MCF 10A (cell line): Measurements from ENCODE around the gene SLC39A10. TPM values are rescaled to one million over a fixed set of nuclear protein-coding genes. Genes with fewer than 3 reads are reported as not detected.

Source experiments
- BruUV-seq: library from RNA; stranded (reverse); fragments of 400-500 nt; replicated peaks from 2 replicates; lab custom pipeline; 2021; lab: Mats Ljungman, UMichigan
- CTCF ChIA-PET: fragments of 300-600 bp; sonication (Branson Sonifier 250); formaldehyde crosslinking; extraction: SDS; loops from one replicate; lab custom pipeline; 2021; ENCODE audit warnings: antibody characterized with exemption, inconsistent platforms; lab: Yijun Ruan, JAX
- POLR2A ChIA-PET: fragments of 300-600, 350-650 bp; sonication (Branson Sonifier 250); formaldehyde crosslinking; extraction: SDS; loops from one replicate; lab custom pipeline; 2020; ENCODE audit warnings: antibody characterized with exemption, inconsistent platforms; lab: Yijun Ruan, JAX
- DNase-seq: peaks from one replicate; pipeline ENCODE4 v3.0.0-alpha.2; 2018; ENCODE audit not compliant: unreplicated experiment
- H3K27ac Mint-ChIP-seq: one replicate; pipeline ENCODE4 v1.8.0; 2022; ENCODE audit warnings: mild to moderate bottlenecking, low read depth, mixed read lengths; ENCODE audit not compliant: unreplicated experiment
- H3K27me3 Mint-ChIP-seq: one replicate; pipeline ENCODE4 v1.8.0; 2022; ENCODE audit warnings: mixed read lengths; ENCODE audit not compliant: insufficient read depth, unreplicated experiment
- H3K36me3 Mint-ChIP-seq: one replicate; pipeline ENCODE4 v1.8.0; 2022; ENCODE audit warnings: mild to moderate bottlenecking, moderate library complexity, mixed read lengths; ENCODE audit not compliant: insufficient read depth, unreplicated experiment
- H3K4me1 Mint-ChIP-seq: one replicate; pipeline ENCODE4 v1.8.0; 2022; ENCODE audit warnings: mixed read lengths; ENCODE audit not compliant: insufficient read depth, unreplicated experiment
- H3K4me3 Mint-ChIP-seq: one replicate; pipeline ENCODE4 v1.8.0; 2022; ENCODE audit warnings: mild to moderate bottlenecking, moderate library complexity, mixed read lengths; ENCODE audit not compliant: unreplicated experiment
- H3K9me3 Mint-ChIP-seq: one replicate; pipeline ENCODE4 v1.8.0; 2022; ENCODE audit warnings: mixed read lengths; ENCODE audit not compliant: unreplicated experiment
- CTCF ChIP-seq: fragments of 200-600 bp; IDR thresholded peaks from one replicate; pipeline ENCODE4 v1.8.0; 2022; ENCODE audit warnings: antibody characterized with exemption, mild to moderate bottlenecking; ENCODE audit not compliant: unreplicated experiment
- intact Hi-C: fragments of 100-400 bp; cut with micrococcal nuclease; formaldehyde crosslinking; loops from 2 replicates; pipeline ENCODE4 v1.14.1; 2022
- total RNA-seq: library from RNA; stranded (reverse); gene quantifications from 2 replicates; pipeline ENCODE4 v1.2.3, GENCODE V29; 2022

The SLC39A10 gene
- total RNA-seq, 1 experiment from 2014 or later: 59.8 TPM

DNA sequence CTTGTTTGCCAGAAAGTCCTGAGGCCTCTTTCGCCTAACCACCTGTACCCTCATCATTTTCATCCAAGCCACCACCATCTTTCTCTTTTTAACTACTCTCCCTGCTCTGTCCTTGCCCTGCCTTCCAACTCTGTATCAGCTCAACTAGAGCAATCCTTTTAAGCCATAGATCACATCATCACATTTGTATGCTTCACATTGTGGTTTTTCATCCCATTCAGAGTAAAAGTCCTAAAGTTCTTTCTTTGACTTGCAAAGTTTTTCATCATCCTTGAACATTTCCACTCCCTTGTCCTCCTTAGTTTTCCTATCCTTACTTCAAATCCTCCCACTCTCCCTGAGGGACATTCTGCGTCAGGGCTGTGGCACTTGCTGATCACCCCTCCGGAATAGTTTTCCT is 73.9 kb downstream of the SLC39A10 start:
- ChIA-PET POLR2A (interaction anchor here (0.9 kb wide), 1 partner anchor 10 kb away, joined by 3 read pairs; no protein-coding TSS in a partner anchor), CTCF (no interaction called here)
- no peak for DNase-seq
- Mint-ChIP-seq H3K4me3 (no peak overlapping the region), H3K27ac (no peak overlapping the region), H3K4me1 (peaks cover 5% of the 10 kb centered on the region), H3K27me3 (no peaks in the 10 kb centered on the region), H3K36me3 (peaks cover 50% of the 10 kb centered on the region), H3K9me3 (no peaks in the 10 kb centered on the region)
- intact Hi-C loops: no loop called here
- BruUV-seq: no TSS peak
- TF ChIP-seq CTCF: no peak

DNA sequence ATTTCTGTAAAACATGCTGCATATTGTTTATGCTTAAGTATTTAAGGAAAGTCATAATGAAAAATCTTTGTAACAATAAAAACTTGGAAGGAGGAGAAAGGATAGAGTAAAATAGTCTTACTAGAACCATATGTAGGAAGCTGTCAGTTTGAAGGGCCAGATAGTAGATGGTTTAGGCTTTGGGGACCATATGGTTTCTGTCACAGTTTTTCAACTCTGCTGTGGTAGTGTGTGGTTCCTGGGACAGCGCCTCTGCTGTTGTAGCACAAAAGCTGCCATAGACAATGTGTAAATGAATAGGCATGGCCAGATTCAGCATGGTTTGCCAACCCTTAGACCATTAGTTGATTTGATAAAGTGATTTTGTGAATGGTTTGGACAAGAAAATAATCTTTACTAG is 75.5 kb downstream of the SLC39A10 start:
- H3K27ac Mint-ChIP-seq: no peak overlapping the region
- TF ChIP-seq CTCF: no peak
- CTCF ChIA-PET: no interaction called here
- no peak overlapping the region for H3K4me3 Mint-ChIP-seq
- H3K9me3 Mint-ChIP-seq: no peaks in the 10 kb centered on the region
- peaks cover 5% of the 10 kb centered on the region for H3K4me1 Mint-ChIP-seq
- no TSS peak for BruUV-seq
- no peaks in the 10 kb centered on the region for H3K27me3 Mint-ChIP-seq
- DNase-seq: no peak
- H3K36me3 Mint-ChIP-seq: peaks cover 44% of the 10 kb centered on the region
- POLR2A ChIA-PET: no interaction called here
- intact Hi-C loops: no loop called here

GRCh38 chr2:195733831-195734230 is 76.8 kb downstream of the SLC39A10 start:
- no TSS peak for BruUV-seq
- CTCF ChIA-PET: interaction anchor here (0.8 kb wide), 1 partner anchor 558 kb away, joined by 3 read pairs; no protein-coding TSS in a partner anchor

GRCh38 chr2:195734395-195734794 is 77.4 kb downstream of the SLC39A10 start:
- intact Hi-C loops: no loop called here
- BruUV-seq: no TSS peak
- TF ChIP-seq CTCF: no peak
- Mint-ChIP-seq H3K27ac (no peak overlapping the region), H3K27me3 (no peaks in the 10 kb centered on the region), H3K4me3 (no peak overlapping the region), H3K36me3 (peaks cover 41% of the 10 kb centered on the region), H3K4me1 (peaks cover 5% of the 10 kb centered on the region), H3K9me3 (no peaks in the 10 kb centered on the region)
- CTCF ChIA-PET: no interaction called here
- POLR2A ChIA-PET: interaction anchor here (0.6 kb wide), 1 partner anchor 378 kb away, joined by 3 read pairs; no protein-coding TSS in a partner anchor
- no peak for DNase-seq

More at GRCh38 chr2:195733831-195734230, 76.8 kb downstream of the SLC39A10 start:
- no peaks in the 10 kb centered on the region for H3K9me3 Mint-ChIP-seq
- POLR2A ChIA-PET: no interaction called here
- H3K27me3 Mint-ChIP-seq: no peaks in the 10 kb centered on the region
- TF ChIP-seq CTCF: no peak
- no peak overlapping the region for H3K4me3 Mint-ChIP-seq
- DNase-seq: no peak
- peaks cover 5% of the 10 kb centered on the region for H3K4me1 Mint-ChIP-seq
- intact Hi-C loops: no loop called here
- no peak overlapping the region for H3K27ac Mint-ChIP-seq
- H3K36me3 Mint-ChIP-seq: peaks cover 41% of the 10 kb centered on the region
